Tibial artery (tissue), 4 donors: ENCODE data around the gene EWSR1.

ENCODE experiments used
- DNase-seq, 2 donors: peaks; one replicate each; pipeline ENCODE4 v3.0.0-alpha.2; 2019
- H3K27ac ChIP-seq, 2 donors: fragments of 200-600 bp; sonication (generic) in 1 of 2; 1 replicate in 1 of 2; 2 replicates in 1 of 2; pipeline ENCODE4 v1.5.1; 2018 to 2019; ENCODE audit warnings: mild to moderate bottlenecking in 1 of 2
- H3K27me3 ChIP-seq, 2 donors: fragments of 200-600 bp; sonication (generic) in 1 of 2; one replicate each; pipeline versions ENCODE4 v1.5.1 to v1.6.0; 2016 to 2019
- H3K36me3 ChIP-seq, 3 donors: fragments of 200-600 bp; sonication (generic) in 2 of 3; one replicate each; pipeline ENCODE4 v1.5.1; 2016 to 2019; ENCODE audit warnings: mild to moderate bottlenecking in 2 of 3
- H3K4me1 ChIP-seq, 4 donors: fragments of 200-600 bp; sonication (generic) in 2 of 4; 1 replicate in 3 of 4; 2 replicates in 1 of 4; pipeline ENCODE4 v1.5.1; 2016 to 2019
- H3K4me3 ChIP-seq, 2 donors: fragments of 200-600 bp; sonication (generic) in 1 of 2; 1 replicate in 1 of 2; 2 replicates in 1 of 2; pipeline ENCODE4 v1.5.1; 2018 to 2019; ENCODE audit warnings: mild to moderate bottlenecking in 2 of 2
- H3K9me3 ChIP-seq, 3 donors: fragments of 200-600 bp; sonication (generic) in 1 of 3; one replicate each; pipeline ENCODE4 v1.5.1; 2016 to 2019
- CTCF ChIP-seq, 2 experiments: fragments of 200-600 bp in 1 of 2; fragments of 450-650 bp in 1 of 2; IDR thresholded peaks; one replicate each; pipeline ENCODE4 v1.5.1; 2017 to 2019; ENCODE audit warnings: antibody characterized with exemption in 2 of 2, mild to moderate bottlenecking in 1 of 2, moderate library complexity in 1 of 2
- intact Hi-C: fragments of 100-400 bp; cut with DNase I; formaldehyde crosslinking; loops from one replicate; pipeline ENCODE4 v1.15.0; 2023; ENCODE audit warnings: low total_unique reads

EWSR1 gene

GRCh38 chr22:29313576-29314466, 45.8 kb downstream of the EWSR1 start:
- no peaks in the 10 kb centered on the region for H3K36me3 ChIP-seq
- DNase-seq: peak in 1 of 2 donors; percentile 66
- H3K4me3 ChIP-seq: peak overlapping the region in 1 of 2 donors; percentile 10
- intact Hi-C loops: no loop called here
- H3K4me1 ChIP-seq: peaks cover 3 to 63% (median 59%) of the 10 kb centered on the region in 4 donors
- no peak for TF ChIP-seq CTCF (IDR thresholded peaks at IDR 0.05)
- H3K9me3 ChIP-seq: no peaks in the 10 kb centered on the region
- H3K27me3 ChIP-seq: peaks cover 0 to 37% of the 10 kb centered on the region in 2 donors
- H3K27ac ChIP-seq: no peak overlapping the region

- Histone ChIP-seq H3K4me3 (peak overlapping the region; percentile 8 to 48), H3K9me3 (no peaks in the 10 kb centered on the region), H3K27ac (no peak overlapping the region), H3K4me1 (peaks cover 3 to 54% (median 50%) of the 10 kb centered on the region in 4 donors), H3K27me3 (peaks cover 0 to 37% of the 10 kb centered on the region in 2 donors), H3K36me3 (no peaks in the 10 kb centered on the region)
- DNase-seq: peak in 1 of 2 donors; percentile 64
- intact Hi-C loops: no loop called here
- no peak for TF ChIP-seq CTCF (IDR thresholded peaks at IDR 0.05)
Measured at GRCh38 chr22:29314537-29315285, 46.6 kb downstream of the EWSR1 start.

DNA sequence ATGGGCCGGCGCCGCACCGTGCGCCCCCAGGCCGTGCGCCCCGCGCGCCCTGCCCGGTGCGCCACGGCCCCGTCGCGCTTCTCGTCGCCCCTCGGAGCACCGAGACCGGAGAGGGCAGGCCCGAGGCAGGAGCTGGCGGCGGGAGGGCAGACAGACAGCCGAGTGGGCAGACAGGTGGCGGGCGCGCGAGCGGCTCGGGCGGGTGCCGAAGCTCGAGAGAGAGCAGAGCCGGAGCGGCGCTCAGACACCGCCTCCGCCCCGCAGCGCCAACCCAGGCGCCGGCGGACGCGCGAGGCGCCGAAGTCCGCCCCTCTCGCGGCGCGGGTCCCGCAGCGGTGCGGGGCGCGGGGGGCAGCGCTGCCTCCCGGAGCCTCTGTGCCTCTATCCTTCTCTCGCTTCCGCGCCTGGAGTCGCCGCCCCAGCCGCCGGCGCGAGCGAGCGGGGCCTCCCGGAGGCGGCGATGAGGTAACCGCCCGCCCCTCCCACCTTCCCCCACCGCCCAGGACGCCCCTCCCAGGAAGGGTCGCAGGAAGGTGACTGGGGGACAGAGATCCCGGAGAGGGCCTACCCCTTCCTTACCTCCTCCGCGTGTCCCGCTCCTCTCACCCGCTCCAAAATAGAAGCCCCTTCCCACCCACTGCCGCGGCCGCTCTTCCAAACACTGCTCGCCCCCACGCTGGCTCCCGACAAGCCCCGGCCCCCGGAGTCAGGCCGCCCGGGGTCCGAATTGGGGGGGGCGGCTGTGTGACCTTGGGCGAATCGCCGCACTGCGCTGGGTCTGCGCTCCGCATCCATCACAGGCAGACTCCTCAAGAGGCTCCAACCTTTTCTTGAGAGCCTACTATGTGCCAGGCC, 47.4 kb downstream of the EWSR1 start, which contains the start of gene RASL10A:
Gene RASL10A, minus strand, starts transcription at position 412 of the 855 bp plus-strand sequence. CDS start 451 bp downstream, outside the sequence.
- H3K27me3 ChIP-seq: peaks cover 0 to 37% of the 10 kb centered on the region in 2 donors
- DNase-seq: peak in 1 of 2 donors; percentile 52
- intact Hi-C loops: no loop called here
- H3K4me1 ChIP-seq: peaks cover 3 to 46% (median 43%) of the 10 kb centered on the region in 4 donors
- peak within 1 kb of the TSS; percentile 8 to 48 for H3K4me3 ChIP-seq
- H3K9me3 ChIP-seq: no peaks in the 10 kb centered on the region
- H3K36me3 ChIP-seq: no peaks in the 10 kb centered on the region
- TF ChIP-seq CTCF (IDR thresholded peaks at IDR 0.05): no peak
- no peak within 1 kb of the TSS for H3K27ac ChIP-seq

DNA sequence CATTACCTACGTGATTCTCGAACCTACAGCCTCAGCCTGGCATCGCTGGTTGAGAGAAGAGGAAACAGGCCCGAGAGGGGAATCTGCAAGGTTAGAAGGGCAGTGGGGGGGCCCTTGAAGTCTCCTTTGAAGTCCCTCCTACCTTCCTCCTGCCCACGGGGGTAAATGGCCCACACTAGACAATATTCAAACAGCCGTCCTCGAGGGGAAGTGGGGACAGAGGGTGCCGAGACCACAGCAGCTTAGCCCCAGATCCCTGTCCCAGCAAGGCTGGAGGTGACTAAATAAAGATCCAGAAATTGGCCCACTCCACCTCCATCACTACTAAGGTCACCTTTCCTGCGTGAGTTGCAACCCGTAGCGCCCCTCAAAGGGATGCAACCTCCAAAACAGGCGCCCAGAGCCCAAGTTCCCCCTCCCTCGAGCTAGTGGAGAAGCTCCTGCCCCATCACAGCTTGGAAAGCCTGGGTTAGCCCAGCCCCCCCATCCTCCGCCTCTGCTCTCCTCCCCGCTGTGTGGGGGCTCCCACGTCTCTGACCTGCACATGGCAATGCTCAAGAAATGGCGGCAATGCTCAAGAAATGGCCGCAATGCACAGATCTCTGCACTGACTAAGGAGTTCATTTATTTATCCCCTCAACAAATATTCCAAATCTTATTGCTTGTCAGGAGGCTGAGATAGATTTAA, 48.2 kb downstream of the EWSR1 start:
- H3K4me1 ChIP-seq: peaks cover 3 to 39% (median 37%) of the 10 kb centered on the region in 4 donors
- peaks cover 0 to 37% of the 10 kb centered on the region in 2 donors for H3K27me3 ChIP-seq
- TF ChIP-seq CTCF (IDR thresholded peaks at IDR 0.05): no peak
- DNase-seq: no peak
- intact Hi-C loops: no loop called here
- H3K4me3 ChIP-seq: no peak overlapping the region
- no peaks in the 10 kb centered on the region for H3K36me3 ChIP-seq
- no peak overlapping the region for H3K27ac ChIP-seq
- H3K9me3 ChIP-seq: no peaks in the 10 kb centered on the region
